Activated T-helper 2 cell treated with anti-CD3 and anti-CD28 coated beads, Interferon-gamma antibody, Interleukin-2, Interleukin-4, amounts not matched to agents 10 μg/mL and 5 μg/mL and 100 μg/mL, durations not matched to agents 14 hours and 24 hours and 36 hours (primary cell): ENCODE data around the gene ADD2. TPM values are rescaled to one million over a fixed set of nuclear protein-coding genes. Genes with fewer than 3 reads are reported as not detected.
"Not testable (repeated sequence)": the region's sequence is repeated elsewhere in the genome, so short reads cannot be mapped to it uniquely, and the experiment has no call there.

Experiments used
- DNase-seq: peaks from one replicate; pipeline ENCODE4 v3.0.0; 2021; ENCODE audit warnings: low spot score
- H3K27ac Mint-ChIP-seq: one replicate; pipeline ENCODE4 v1.8.0; 2021; ENCODE audit warnings: mixed read lengths
- H3K27me3 Mint-ChIP-seq: one replicate; pipeline ENCODE4 v1.8.0; 2021; ENCODE audit warnings: low read depth, mixed read lengths
- H3K36me3 Mint-ChIP-seq: one replicate; pipeline ENCODE4 v1.8.0; 2021; ENCODE audit warnings: low read depth, mixed read lengths
- H3K4me1 Mint-ChIP-seq: one replicate; pipeline ENCODE4 v1.8.0; 2021; ENCODE audit warnings: low read depth, mixed read lengths
- H3K4me3 Mint-ChIP-seq: one replicate; pipeline ENCODE4 v1.8.0; 2021; ENCODE audit warnings: low read depth, mild to moderate bottlenecking, moderate library complexity, mixed read lengths
- H3K9me3 Mint-ChIP-seq: one replicate; pipeline ENCODE4 v1.8.0; 2021; ENCODE audit warnings: mixed read lengths
- intact Hi-C: fragments of 100-400 bp; cut with micrococcal nuclease; formaldehyde crosslinking; loops from one replicate; pipeline ENCODE4 v1.15.1; 2023
- total RNA-seq: library from RNA; stranded (reverse); gene quantifications from 2 replicates; pipeline ENCODE4 v1.2.3, GENCODE V29; 2022

ADD2 gene
- total RNA-seq, 1 donor from 2014 or later, result 3.2 TPM

- H3K4me3 Mint-ChIP-seq, DNase-seq, H3K4me1 Mint-ChIP-seq, H3K36me3 Mint-ChIP-seq, intact Hi-C loops, H3K27me3 Mint-ChIP-seq, H3K27ac Mint-ChIP-seq, H3K9me3 Mint-ChIP-seq: not testable (repeated sequence)
Observed at GRCh38 chr2:70739492-70739891, 28.5 kb downstream of the ADD2 start.

- Mint-ChIP-seq H3K9me3 (peaks cover 4% of the 10 kb centered on the region), H3K36me3 (no peaks in the 10 kb centered on the region), H3K4me3 (no peak overlapping the region), H3K27me3 (peaks cover 14% of the 10 kb centered on the region), H3K27ac (no peak overlapping the region), H3K4me1 (peaks cover 2% of the 10 kb centered on the region)
- DNase-seq, result no peak
- intact Hi-C loops, result no loop called here
Observed at GRCh38 chr2:70738159-70738558, 29.8 kb downstream of the ADD2 start.

DNA sequence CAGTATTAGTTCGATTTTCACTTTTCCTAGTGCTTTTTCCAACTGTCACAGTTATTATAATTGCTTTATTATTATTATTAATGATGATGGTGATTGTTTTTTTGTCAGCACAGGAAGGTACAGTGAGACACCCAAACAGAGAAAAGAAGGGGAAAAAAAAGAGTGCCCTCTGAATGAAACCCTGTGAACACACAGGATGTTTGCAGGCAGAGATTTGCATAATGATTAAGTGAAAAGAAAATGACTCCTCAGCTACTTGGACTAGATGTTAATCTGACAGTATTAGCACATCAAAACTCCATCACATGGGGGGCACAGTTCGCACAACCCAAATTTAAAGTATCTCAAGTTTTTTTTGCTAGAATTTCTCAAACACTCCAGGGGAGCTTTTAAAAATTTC, 32.9 kb downstream of the ADD2 start:
- no peaks in the 10 kb centered on the region for H3K36me3 Mint-ChIP-seq
- H3K9me3 Mint-ChIP-seq, result peaks cover 4% of the 10 kb centered on the region
- intact Hi-C loops, result no loop called here
- H3K27me3 Mint-ChIP-seq, result peaks cover 14% of the 10 kb centered on the region
- H3K4me3 Mint-ChIP-seq, result no peak overlapping the region
- no peak for DNase-seq
- H3K27ac Mint-ChIP-seq, result no peak overlapping the region
- H3K4me1 Mint-ChIP-seq, result peaks cover 2% of the 10 kb centered on the region

GRCh38 chr2:70733646-70734180, 34.3 kb downstream of the ADD2 start:
- Mint-ChIP-seq H3K27me3 (peaks cover 14% of the 10 kb centered on the region), H3K9me3 (peaks cover 4% of the 10 kb centered on the region), H3K4me3 (no peak overlapping the region), H3K36me3 (no peaks in the 10 kb centered on the region), H3K4me1 (peaks cover 2% of the 10 kb centered on the region), H3K27ac (no peak overlapping the region)
- intact Hi-C loops, result no loop called here
- DNase-seq, result no peak

- Mint-ChIP-seq H3K27ac (no peak overlapping the region), H3K4me1 (peaks cover 2% of the 10 kb centered on the region), H3K36me3 (no peaks in the 10 kb centered on the region), H3K9me3 (peaks cover 4% of the 10 kb centered on the region), H3K4me3 (no peak overlapping the region), H3K27me3 (peaks cover 11% of the 10 kb centered on the region)
- no peak for DNase-seq
- intact Hi-C loops, result no loop called here
Observed at GRCh38 chr2:70732766-70733645, 35.0 kb downstream of the ADD2 start.

DNA sequence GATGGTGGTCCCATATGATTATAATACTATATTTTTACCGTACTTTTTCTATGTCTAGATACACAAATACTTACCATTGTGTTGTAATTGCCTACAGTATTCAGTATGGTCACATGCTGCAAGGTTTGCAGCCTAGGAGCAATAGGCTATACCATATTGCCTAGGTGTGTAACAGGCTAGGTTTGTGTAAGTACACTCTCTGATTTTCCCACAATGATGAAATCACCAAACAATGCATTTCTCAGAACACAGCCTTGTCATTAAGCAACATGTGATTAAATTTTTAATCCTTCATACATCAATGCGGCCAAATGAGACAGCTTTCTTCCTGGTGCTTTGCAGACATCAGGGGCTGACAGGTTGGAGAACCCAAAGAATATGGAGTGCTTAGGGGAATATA, 37.3 kb downstream of the ADD2 start:
- Mint-ChIP-seq H3K27me3 (peaks cover 6% of the 10 kb centered on the region), H3K9me3 (no peaks in the 10 kb centered on the region), H3K4me1 (peaks cover 2% of the 10 kb centered on the region), H3K4me3 (no peak overlapping the region), H3K36me3 (no peaks in the 10 kb centered on the region), H3K27ac (no peak overlapping the region)
- no peak for DNase-seq
- intact Hi-C loops, result no loop called here

DNA sequence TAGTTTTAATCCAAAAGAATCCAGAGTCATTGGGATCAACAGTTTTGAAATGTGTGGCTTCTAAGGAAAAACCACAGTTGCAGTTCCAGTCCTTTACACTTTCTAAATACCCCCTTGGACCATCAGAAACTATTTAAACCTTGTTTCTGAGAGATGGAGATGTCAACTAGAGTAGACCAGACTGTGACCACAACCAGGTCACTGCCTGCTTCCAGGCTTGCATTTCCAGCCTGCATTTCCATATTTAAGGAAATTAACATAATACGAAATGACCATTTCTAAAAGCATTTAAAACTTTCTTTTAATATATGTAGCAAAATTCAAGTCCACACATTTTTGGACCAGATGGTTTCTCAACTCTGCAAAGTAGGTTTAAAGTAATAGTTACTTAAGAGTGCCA, 38.4 kb downstream of the ADD2 start:
- peaks cover 6% of the 10 kb centered on the region for H3K27me3 Mint-ChIP-seq
- no peaks in the 10 kb centered on the region for H3K36me3 Mint-ChIP-seq
- no peak overlapping the region for H3K4me3 Mint-ChIP-seq
- H3K4me1 Mint-ChIP-seq, result no peaks in the 10 kb centered on the region
- DNase-seq, result no peak
- H3K9me3 Mint-ChIP-seq, result no peaks in the 10 kb centered on the region
- H3K27ac Mint-ChIP-seq, result no peak overlapping the region
- intact Hi-C loops, result no loop called here

GRCh38 chr2:70728128-70728527, 39.9 kb downstream of the ADD2 start:
- Mint-ChIP-seq H3K4me1 (no peaks in the 10 kb centered on the region), H3K36me3 (no peaks in the 10 kb centered on the region), H3K27ac (no peak overlapping the region), H3K9me3 (no peaks in the 10 kb centered on the region), H3K4me3 (no peak overlapping the region), H3K27me3 (no peaks in the 10 kb centered on the region)
- no peak for DNase-seq
- intact Hi-C loops, result no loop called here

GRCh38 chr2:70726947-70727725, 40.9 kb downstream of the ADD2 start:
- H3K4me3 Mint-ChIP-seq, result no peak overlapping the region
- H3K27ac Mint-ChIP-seq, result no peak overlapping the region
- DNase-seq, result no peak
- H3K27me3 Mint-ChIP-seq, result no peaks in the 10 kb centered on the region
- no peaks in the 10 kb centered on the region for H3K9me3 Mint-ChIP-seq
- no peaks in the 10 kb centered on the region for H3K36me3 Mint-ChIP-seq
- no peaks in the 10 kb centered on the region for H3K4me1 Mint-ChIP-seq
- intact Hi-C loops, result no loop called here

DNA sequence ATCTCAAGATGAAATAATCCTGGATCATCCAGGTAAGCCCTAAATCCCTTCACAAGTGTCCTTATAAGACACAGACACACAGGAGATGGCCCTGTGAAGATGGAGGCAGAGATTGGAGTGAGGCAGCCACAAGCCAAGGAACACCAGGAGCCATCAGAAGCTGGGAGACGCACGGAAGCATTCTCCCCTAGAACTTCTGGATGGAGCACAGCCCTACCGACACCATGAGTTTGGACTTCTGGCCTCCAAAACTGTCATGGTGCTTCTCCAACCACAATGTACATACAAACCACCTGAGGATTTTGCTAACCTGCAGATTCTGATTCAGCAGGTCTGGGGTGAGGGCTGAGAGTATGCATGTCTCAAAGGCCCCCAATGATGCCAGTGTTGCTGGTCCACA, 42.5 kb downstream of the ADD2 start:
- intact Hi-C loops, result no loop called here
- no peaks in the 10 kb centered on the region for H3K27me3 Mint-ChIP-seq

DNA sequence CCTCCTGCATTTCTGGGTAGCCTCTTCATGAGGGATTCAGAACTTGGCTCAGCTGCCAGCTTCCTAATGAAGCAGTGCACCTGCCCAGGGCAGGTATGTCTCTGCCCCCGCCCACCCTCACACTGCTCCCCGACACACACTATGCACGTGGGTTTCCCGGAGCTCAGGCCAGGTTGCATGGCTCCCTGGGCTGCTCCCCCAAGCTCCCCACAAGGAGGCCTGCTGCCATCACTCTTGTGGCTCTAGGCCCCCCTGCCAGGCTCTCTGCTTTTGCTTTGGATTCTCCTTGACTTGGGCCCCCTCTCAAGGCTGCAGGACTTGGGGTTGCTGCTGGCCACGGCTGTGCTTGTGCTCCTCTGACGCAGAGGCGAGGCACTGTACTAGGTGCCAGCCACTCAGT, 43.6 kb downstream of the ADD2 start:
- Mint-ChIP-seq H3K27me3 (no peaks in the 10 kb centered on the region), H3K27ac (no peak overlapping the region), H3K9me3 (no peaks in the 10 kb centered on the region), H3K4me1 (no peaks in the 10 kb centered on the region), H3K36me3 (no peaks in the 10 kb centered on the region), H3K4me3 (no peak overlapping the region)
- intact Hi-C loops, result no loop called here
- DNase-seq, result no peak

More for the DNA sequence above, 42.5 kb downstream of the ADD2 start:
- no peaks in the 10 kb centered on the region for H3K36me3 Mint-ChIP-seq
- no peak overlapping the region for H3K27ac Mint-ChIP-seq
- DNase-seq, result no peak
- H3K4me1 Mint-ChIP-seq, result no peaks in the 10 kb centered on the region
- no peaks in the 10 kb centered on the region for H3K9me3 Mint-ChIP-seq
- no peak overlapping the region for H3K4me3 Mint-ChIP-seq

- Mint-ChIP-seq H3K27me3 (no peaks in the 10 kb centered on the region), H3K4me3 (no peak overlapping the region), H3K4me1 (no peaks in the 10 kb centered on the region), H3K36me3 (no peaks in the 10 kb centered on the region), H3K9me3 (no peaks in the 10 kb centered on the region), H3K27ac (no peak overlapping the region)
- intact Hi-C loops, result no loop called here
- DNase-seq, result no peak
Observed at GRCh38 chr2:70723286-70723885, 44.6 kb downstream of the ADD2 start.

DNA sequence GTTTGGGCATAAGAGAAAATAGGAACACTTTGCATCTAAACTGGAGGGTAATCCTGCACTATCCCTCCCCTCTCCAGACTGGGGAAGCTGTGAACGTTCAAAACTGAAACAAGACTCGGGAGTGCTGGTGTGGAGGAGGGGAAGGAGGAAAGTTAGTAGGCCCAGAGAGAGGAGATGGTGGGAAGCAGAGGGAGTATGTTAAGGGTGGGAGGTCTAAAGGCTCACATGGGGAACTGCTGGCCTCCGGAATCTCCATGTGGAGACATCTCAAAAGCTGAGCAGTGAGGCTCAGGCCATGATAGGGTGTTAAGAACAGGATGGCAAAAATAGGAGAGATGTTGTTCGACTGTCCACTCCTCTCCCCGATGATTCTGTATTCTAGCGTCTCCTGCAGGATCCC, 47.9 kb downstream of the ADD2 start:
- H3K27ac Mint-ChIP-seq, result no peak overlapping the region
- no peaks in the 10 kb centered on the region for H3K36me3 Mint-ChIP-seq
- DNase-seq, result no peak
- no peaks in the 10 kb centered on the region for H3K27me3 Mint-ChIP-seq
- H3K9me3 Mint-ChIP-seq, result no peaks in the 10 kb centered on the region
- no peaks in the 10 kb centered on the region for H3K4me1 Mint-ChIP-seq
- no peak overlapping the region for H3K4me3 Mint-ChIP-seq
- intact Hi-C loops, result no loop called here
